GM21576 (cell line): Measurements from ENCODE around the gene CHAD.
"Not testable (repeated sequence)": the region's sequence is repeated elsewhere in the genome, so short reads cannot be mapped to it uniquely, and the experiment has no call there.

ENCODE experiments used
- ATAC-seq: cut with Tn5 transposase; IDR thresholded peaks from one replicate; pipeline ENCODE4 v1.9.1; 2021; ENCODE audit warnings: mild to moderate bottlenecking, moderate library complexity; ENCODE audit not compliant: unreplicated experiment

The CHAD gene

DNA sequence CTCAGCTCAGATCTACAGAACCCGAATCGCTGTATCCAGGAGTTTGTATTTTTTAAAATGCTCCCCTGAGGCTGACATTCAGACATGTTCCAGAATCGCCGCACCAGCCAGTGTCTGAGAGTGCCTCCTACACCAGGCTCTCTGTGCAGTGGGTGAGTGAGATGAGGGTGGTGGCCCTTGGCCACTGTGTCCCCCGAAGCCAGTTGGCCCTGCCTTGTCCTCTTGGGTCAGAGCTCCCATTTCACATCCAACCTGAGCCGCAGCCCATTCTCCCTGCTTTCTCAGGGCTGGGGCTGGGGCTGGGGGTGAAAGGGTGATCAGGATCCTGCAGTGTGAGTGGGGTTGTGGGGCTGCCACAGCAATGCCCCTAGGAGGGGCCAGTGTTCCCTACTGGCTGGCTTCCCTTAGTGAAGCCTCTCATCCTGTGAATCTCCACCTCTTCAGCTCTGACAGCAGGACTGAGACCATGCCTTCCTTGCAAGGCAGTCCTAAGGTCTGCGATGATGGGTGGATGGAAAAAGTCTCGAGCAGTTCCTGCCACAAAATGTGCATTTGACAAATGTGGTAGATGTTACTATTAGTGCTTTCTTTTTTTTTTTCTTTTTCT, 26.6 kb upstream of the CHAD start:
- ATAC-seq = no peak

DNA sequence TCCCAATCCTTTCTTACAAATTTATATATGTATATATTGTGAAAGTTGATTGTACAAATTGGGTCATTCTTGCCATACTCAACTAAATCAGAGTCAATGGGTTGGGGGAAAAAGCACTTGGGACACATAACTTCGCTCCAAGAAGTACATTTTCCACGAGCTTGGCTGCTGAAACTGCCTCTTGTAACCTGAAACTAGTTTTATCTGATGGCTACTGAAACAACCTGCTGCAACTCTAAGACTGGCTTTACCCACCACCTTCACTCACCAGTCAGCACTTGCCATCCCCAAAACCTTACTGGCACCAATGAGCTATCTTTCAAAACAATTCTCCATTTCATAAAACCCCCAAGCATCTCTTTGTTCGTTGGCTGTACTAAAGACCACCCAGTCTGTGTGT, 25.1 kb upstream of the CHAD start:
- no peak for ATAC-seq

DNA sequence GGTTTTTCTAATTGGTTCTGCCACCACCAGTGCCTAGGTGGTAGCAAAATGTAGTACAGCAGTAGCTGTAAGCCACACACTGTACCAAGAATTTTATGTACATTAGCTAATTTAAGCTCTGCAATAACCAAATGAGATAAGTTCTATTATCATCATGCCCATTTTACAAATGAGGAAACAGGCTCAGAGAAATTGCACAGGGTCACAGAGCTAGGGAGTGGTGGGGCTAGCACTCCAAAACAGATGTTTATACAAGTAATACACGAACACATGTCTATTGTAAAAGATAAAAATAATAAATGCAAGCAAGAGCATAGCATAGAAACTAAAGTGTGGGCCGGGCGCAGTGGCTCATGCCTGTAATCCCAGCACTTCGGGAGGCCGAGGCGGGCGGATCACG, 23.5 kb upstream of the CHAD start:
- no peak for ATAC-seq

DNA sequence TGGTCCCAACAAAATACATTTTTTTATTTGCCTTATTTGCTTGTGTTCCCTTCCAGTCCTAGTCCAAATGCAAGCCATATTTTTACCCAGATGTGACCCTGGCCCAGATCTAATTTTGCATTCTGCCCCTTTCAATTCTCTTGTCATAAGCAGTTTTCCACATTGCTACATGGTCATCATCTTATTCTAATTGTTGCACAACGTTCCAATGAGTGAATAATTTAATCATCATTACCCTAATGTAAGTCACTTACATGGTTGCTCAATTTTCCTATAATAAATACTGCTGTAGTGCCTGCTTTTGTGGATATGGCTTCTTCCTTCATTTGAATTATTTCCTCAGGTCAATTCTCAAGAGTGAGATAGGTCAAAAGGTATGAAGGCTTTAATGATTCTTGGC, 22.8 kb upstream of the CHAD start:
- ATAC-seq = no peak

DNA sequence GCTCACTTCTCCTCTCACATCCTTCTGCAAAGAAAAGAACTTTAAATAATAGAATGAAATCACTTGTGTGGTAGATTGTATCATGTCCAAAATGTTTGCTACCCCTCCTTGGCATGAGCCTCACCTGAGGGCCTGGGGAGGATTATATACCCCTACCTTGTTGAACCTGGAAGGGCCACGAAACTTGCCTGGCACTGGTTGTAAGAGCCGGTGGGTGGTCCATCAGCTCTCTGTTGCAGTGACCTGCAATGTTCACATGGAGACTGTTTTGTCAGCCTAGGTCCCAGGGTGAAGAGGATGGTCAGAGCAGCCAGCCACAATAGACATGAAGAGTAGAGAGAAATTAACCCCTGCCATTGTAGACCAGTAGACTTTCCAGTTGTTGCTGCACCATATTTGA, 20.2 kb upstream of the CHAD start:
- no peak for ATAC-seq

DNA sequence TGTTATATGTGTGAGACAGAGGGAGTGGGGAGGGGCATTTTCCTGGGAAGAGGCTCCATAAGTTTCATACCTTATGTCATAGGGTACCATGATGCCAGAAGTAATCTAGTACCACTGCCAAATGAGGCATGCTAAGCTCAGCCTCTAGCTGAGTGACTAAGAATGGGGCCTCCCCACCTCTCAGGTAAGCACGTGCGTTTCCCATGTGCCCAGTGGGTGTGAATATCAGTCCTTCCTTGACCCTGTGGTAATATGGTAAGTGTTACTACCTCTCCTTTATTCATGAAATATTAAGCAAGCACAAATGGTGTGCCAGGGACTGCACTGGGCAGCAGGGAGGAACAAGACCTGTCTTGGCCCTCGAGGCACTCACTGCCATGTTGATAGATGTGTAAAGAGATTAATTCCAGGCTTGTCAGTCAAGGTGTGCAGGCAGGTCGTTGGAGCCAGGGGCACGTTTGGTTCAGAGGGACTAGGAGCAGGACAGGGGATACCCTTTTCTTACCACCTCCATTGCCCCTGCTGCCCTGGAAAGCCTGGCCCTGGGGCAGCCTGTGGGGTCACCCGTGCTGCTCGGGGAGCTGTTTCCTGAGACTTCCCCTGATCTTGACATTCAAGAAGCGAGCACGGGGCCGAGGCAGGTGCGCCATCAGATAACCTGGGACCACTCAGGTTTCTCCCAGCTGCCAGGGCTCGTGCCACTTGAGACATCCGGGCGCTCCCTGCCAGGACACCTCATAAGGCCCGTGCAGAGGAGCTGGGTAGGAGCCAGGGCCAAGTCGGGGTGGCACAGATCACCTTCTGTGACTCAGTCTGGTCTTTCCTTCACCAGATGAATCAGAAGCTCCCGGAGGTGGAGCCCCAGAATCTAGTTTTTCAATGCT, 18.8 kb upstream of the CHAD start:
- no peak for ATAC-seq

DNA sequence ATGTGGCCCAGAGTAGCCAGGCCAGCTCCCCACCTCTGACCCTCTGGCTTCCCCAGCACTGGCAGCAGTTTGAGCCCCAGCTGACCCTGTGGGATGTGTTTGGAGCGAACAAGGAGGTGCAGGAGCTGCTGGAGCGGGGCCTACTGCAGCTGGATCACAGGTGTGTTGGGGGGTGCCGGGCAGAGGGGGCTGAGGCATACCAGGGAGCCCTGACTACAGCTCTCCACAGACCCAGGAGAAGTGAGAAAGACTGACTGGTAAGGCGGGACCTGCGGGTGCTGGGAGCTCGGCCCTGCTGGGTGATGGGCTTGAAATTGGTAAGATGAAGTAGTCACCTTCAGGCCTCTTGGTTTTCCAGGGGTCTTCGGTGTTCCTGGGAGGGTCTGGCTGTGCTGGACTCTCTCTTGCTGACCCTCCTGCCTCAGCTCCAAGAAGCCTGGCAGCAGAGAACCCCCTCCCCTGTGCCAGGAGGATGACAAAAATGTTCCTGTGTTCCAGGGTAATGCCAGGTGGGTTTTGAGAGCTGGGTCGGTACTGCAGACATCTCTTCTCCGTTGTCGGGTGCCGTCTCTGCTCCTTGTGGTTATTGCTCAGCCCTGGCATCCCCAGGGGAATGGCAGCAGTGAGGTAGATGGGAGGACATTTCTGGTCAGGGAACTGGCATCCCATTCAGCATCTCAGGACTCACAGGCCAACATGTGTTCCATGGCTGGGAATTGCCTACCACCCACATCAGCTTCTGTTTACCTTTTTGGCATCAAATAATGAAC, 15.9 kb upstream of the CHAD start:
- ATAC-seq = no peak

DNA sequence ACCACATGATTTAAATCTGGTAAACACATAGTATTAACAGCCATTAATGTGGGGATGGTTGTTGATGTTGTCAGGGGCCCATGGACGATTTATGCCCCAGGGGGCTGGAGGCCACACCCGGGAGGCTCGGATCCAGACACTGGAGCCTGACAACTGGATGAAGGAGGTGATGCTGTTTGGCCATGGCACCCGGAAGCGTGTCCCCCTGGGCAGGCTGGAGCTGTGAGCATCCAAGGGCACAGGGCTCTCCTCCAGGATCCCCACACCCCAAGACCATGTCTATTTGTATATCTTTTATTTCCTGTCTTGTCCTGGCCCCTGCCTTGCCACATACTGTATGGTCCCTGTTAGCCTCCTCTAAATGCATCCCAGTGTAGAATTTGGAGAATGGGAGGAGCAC, 14.6 kb upstream of the CHAD start:
- no peak for ATAC-seq

DNA sequence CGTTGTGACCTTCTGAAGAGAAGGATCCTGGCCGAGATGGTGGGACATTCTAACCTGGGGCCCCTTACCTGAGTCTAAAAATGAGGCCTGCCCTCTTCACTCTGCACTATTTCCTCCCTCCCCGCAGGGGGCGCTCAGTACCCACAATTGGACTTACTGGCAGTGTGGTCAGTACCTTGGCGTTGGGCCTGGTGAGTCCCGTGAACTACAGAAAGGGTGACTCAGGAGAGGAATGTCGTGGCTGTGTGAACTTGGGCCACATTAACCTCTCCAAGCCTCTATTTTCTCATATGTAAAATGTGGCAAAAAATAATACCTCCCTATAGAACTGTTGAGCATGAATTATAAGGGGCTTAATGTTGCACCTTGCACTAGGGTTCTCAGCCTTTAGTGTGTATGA, 13.8 kb upstream of the CHAD start:
- ATAC-seq = no peak

DNA sequence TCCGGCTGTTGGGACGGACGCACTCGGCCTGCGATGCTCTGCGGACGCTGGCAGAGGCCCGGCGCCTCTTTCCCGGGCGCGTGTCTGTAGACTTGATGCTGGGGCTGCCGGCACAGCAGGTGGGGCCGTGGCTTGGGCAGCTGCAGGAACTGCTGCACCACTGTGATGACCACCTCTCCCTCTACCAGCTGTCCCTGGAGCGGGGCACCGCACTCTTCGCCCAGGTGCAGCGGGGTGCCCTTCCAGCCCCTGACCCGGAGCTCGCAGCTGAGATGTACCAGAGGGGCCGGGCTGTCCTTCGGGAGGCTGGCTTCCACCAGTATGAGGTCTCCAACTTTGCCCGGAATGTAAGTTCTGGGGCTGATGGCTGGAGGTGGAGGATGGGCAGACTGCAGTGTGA, 13.4 kb upstream of the CHAD start:
- no peak for ATAC-seq

DNA sequence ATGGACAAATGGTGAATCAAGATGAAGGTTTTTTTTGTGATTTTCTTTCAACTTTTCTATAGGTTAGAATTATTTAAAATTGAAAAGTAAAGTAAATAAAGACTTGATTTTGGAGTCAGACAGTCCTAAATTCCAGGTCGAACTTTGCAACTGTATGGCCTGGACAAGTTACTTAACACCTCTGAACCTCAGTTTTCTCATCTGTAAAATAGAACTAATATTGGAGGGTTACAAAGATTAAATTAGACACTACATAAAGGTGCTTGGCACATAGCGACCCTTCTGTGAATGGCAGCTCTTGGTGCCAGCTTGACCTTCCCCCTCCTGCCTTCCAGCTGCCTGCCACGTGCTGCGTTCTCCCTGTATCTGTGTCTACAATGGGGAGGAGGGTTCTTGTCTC, 13.0 kb upstream of the CHAD start:
- ATAC-seq = no peak

DNA sequence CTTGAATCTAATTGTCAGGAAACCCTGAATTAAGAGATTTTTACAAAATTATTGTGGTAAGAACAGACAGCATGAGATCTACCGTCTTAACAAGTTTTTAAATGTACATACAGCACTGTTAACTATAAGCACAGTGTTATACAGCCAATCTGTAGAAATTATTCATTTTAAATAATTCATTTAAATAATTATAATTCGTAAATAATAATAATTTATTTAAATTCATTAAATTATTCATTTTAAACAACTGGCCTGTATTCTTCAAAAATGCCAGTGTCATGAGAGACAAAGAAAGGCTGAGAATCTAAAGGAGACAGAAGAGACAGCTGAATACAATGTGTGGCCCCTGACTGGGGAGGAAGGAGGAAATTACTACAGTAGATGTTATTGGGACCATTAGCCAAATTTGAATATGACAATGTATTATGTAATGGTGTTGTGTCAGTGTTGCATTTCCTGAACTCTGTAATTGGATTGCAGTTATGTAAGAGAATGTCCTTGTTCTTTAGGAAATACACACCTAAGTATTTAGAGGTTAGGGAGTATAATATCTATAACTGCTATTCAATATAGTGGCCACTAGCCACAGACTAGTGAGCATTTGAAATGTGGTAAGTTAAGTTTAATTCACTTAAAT, 12.3 kb upstream of the CHAD start:
- ATAC-seq = no peak

DNA sequence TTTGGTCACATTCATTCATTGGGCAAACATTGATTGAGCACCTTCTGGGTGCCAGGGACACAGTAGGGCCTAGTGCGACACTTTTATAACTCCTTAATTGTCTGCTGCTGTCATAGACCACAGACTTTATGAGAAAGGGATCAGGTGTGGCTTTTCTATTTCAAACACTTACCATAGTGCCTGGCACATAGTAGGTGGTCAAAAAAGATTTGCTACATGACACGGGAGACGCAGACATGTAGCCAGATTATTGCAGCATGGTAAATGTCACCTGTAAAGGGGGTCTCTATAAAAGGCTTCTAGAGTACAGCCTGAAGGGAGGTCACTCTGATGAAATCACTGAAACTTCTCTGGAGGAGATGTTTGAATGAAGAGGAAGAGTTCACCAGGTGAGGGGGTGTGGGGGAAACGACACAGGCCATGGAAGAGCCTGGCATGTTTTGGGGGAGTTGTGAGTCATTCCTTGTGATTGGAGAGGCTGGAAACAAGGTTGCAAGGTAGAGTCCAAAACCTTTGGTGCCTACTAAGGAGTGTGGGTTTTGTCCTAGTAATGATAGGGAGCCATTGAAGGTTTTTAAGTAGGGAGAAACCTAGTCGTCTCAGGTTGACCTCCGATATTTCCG, 11.6 kb upstream of the CHAD start:
- ATAC-seq = no peak

DNA sequence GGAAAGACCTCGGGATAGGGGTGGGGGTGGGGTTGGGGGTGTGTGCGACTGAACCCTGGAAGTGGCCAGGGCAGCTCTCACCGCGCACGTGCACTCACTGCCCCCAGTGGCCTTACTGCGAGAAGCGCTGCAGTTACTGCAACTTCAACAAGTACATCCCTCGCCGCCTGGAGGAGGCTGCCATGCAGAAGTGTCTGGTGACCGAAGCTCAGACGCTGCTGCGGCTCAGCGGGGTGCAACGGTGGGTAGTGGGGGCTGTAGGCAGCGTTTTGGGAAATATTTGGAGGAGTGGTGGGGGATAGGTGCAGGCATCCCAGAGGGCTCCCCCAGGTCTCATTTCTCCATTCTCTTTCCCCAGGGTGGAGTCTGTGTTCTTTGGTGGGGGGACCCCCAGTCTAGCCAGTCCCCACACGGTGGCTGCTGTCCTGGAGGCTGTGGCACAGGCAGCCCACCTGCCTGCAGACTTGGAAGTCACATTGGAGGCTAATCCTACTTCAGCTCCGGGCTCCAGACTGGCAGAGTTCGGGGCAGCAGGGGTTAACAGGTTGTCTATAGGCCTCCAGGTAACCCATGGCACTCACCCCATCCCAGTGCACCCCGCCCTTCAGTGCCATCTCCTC, 11.0 kb upstream of the CHAD start:
- peak; percentile 41 for ATAC-seq

DNA sequence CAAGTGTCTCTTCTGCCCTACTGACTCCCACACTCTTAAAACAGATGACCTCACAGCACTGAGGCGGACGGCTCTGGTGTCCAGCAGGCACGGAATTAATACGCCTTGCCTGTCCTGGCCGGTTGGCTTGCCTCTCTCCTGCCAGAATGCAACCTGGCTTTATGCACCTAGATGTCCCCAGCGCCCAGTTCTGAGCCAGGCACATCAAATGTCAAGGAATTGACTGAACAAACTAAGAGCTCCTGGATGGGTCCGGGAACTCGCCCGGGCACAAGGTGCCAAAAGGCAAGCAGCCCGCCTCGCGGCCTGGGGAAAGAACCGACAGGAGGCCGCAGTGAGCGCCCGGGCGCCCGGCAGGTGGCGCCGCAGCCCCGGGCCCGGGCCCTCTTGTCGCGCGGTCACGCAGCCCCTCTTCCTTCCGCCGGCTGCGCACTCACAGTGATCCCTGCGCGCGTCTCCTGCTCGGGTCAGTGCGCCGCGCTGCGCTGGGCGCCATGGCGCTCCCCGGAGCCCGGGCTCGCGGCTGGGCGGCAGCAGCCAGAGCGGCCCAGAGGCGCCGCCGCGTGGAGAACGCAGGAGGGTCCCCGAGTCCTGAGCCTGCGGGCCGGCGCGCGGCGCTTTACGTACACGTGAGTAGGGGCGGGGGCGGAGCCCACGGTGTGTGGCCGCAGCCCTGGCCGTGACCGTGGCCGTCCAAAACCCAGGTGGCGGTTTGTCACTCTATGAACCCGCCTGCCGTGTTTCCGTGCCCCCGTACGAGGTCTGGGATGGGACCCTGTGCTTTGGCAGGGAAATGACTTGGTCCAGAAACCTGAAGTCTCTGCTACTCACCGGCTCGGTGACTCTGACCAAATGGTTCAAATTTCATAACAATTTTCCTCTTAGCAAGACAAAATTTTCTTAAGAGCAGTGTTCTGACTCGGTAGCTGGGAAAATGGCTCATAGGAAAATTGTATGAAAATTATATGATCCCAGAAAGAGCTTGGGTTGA, 10.0 kb upstream of the CHAD start, which contains the start of gene RSAD1:
RSAD1 (plus strand) TSS at position 470 of the 991 bp plus-strand sequence; CDS start at position 495, 25 bp downstream.
- ATAC-seq = peak; percentile 81

DNA sequence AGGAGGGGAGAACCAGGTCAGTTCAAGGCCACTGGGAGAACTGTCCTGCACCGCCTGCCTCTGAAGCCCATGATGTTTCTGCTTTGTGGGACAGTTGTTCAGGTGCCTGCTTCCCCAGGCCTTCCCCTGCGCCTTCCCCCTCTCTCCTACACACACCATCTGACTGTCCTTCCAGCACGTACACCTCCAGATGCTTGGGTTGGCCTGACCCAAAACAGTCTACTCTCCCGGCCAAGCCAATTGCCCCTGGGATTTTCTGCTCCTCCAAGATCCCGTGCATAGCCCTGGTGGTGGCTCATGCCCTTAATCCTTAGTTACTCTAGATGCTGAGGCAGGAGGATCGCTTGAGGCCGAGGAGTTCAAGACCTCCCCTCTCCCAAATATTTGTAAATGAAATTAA, 9.3 kb upstream of the CHAD start:
- no peak for ATAC-seq

DNA sequence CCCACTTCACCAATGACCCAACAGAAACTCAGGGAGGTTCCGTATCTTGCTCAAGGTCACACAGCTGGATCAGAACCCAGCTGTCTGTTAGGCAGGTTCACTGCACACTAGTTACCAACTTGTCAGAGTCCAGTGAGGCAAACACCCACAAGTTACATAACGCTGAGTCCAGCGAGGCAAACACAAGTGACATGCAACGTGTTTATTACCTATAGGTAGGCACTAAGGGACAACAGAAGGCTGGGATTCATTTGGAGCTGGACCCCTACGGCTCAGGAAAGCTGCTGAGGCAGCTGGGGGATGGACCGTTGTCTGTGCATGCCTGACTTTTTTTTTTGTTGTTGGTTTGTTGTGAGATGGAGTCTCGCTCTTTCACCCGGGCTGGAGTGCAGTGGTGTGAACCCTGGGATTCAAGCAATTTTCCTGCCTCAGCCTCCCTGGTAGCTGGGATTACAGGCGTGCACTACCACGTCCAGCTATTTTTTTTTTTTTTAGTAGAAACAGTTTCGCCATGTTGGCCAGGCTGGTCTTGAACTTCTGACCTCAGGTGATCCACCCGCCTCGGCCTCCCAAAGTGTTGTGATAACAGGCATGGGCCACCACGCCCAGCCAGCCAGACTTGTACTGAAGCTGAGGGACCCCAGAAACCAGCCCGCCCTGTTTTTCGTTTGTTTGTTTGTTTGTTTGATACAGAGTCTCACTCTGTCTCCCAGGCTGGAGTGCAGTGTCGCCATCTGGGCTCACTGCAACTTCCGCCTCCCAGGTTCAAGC, 8.1 kb upstream of the CHAD start:
- ATAC-seq = no peak

DNA sequence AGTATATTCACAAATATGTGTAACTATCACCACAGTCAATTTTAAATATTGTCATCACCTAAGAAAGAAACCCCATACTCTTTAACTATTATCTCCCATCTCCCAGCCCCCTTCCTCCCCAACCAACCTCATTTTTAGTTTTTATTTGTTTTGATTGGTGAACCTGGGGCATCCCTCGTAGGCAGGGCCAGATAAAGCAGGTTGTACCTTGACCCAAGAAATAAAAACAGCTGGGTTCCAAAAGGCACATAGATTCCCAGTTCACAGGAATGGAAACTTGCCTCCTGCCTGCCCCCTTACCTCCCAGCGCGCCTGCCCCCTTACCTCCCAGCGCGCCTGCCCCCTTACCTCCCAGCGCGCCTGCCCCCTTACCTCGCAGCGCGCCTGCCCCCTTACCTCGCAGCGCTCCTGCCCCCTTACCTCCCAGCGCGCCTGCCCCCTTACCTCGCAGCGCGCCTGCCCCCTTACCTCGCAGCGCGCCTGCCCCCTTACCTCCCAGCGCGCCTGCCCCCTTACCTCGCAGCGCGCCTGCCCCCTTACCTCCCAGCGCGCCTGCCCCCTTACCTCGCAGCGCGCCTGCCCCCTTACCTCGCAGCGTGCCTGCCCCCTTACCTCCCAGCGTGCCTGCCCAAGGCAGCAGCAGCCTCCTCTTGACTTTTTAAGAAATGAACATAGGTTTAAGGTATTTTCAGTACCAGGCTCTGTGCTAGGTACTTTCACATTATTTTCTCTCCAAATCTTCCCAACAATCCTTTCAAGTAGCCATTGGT, 7.3 kb upstream of the CHAD start:
- not testable (repeated sequence) for ATAC-seq
